AG04450 (cell line): ENCODE results near the gene TMEM263. TPM values are rescaled to one million over a fixed set of nuclear protein-coding genes. Genes with fewer than 3 reads are reported as not detected.
A peak's percentile ranks its signal among the peaks of the same experiment; 100 is the strongest.

ENCODE experiments used
- CTCF ChIA-PET: fragments of 300-600, 350-600 bp; formaldehyde crosslinking; extraction: SDS; loops from one replicate; lab custom pipeline; 2022; ENCODE audit warnings: antibody characterized with exemption, inconsistent platforms; lab: Charles Lee
- POLR2A ChIA-PET: fragments of 350-600 bp; formaldehyde crosslinking; extraction: SDS; loops from one replicate; lab custom pipeline; 2021; ENCODE audit warnings: antibody characterized with exemption, inconsistent platforms; lab: Yijun Ruan, JAX
- DNase-seq: peaks from one replicate; pipeline ENCODE4 v3.0.0-alpha.2; 2011; ENCODE audit warnings: low read depth, low spot score
- H3K27ac ChIP-seq: one replicate; pipeline ENCODE4 v1.5.1; 2012; ENCODE audit warnings: low read depth, low read length, control low read depth
- H3K27me3 ChIP-seq: one replicate; pipeline ENCODE4 v1.6.0; 2012; ENCODE audit warnings: low read length; ENCODE audit not compliant: control insufficient read depth, insufficient read depth
- H3K4me3 ChIP-seq: 2 replicates; pipeline ENCODE4 v1.5.1; 2011; ENCODE audit warnings: mild to moderate bottlenecking, low read depth, low read length, control low read depth
- H3K9me3 ChIP-seq: 2 replicates; pipeline ENCODE4 v1.5.1; 2012; ENCODE audit warnings: low read length; ENCODE audit not compliant: control insufficient read depth, insufficient read depth
- CTCF ChIP-seq: IDR thresholded peaks from 2 replicates; pipeline ENCODE4 v1.5.1; 2011; ENCODE audit warnings: low read depth, low read length, control low read depth, inconsistent platforms
- polyA plus RNA-seq: library from polyadenylated mRNA; depleted of rRNA; stranded (reverse); fragments of >200 nt; gene quantifications from 2 replicates; pipeline ENCODE4 v1.2.3, GENCODE V29; 2011

The TMEM263 gene
- polyA plus RNA-seq, 1 experiment: 118 TPM

DNA sequence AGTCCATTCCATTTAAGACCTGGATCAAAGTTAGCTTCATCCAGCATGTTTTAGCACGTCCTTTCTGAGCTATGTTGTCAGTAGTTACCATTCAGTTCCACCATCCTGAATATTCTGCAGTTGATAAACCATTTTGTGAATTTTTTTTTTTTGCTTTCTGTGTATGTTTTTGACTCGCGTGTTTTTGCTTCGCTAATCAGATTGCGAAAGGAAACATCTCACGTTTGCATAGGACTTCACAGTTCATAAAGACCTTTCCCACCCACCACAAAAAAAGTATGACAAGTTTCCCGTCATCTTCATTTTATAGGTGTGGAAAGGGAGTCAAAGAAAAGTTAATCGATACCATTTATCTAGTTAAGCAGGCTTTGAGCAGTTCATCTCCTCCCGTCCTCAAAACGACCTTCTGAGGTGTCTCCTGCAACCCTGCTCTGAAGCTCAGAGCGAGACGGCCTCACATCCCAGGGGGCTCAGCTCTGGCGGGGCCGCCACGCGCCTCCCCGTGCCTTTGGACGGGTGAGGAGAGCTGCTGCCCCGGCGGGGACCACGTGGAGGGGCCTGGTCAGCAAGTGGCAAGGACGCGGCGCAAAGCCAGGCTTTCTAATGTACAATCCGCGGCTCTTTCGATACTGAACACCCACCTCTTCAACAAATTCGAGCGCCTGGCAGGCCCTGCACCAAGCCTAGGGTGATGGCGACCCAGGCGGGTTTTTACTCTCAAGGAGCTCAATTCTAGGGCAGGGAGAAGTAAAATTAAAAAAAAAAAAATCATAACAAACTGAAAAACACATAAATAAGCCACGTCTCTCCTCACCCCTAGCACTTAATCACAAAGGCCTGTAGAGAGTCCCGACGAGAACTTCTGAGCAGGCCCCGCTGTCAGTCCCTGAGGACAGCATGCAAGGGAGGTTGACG lies 988 bp upstream of the TMEM263 start:
- Histone ChIP-seq H3K4me3 (peak overlapping the region; percentile 76), H3K9me3 (peaks cover 3% of the 10 kb centered on the region; the same call in 1 of the 2 replicates), H3K27ac (peak overlapping the region; percentile 87), H3K27me3 (no peaks in the 10 kb centered on the region)
- POLR2A ChIA-PET: interaction anchor here (0.6 to 2.3 kb wide), 15 partner anchors 13 to 708 kb away, joined by 3 to 44 read pairs (median 5); partner anchors contain the start of gene MTERF2
- CTCF ChIA-PET: interaction anchor here (0.7 to 2.6 kb wide), 2 partner anchors 52 to 137 kb away, joined by 3 to 15 read pairs; no protein-coding TSS in a partner anchor
- no peak for TF ChIP-seq CTCF
- no peak for DNase-seq

GRCh38 chr12:106956048-106956578 lies 406 bp downstream of the TMEM263 start:
- peak; percentile 11 for DNase-seq
- Histone ChIP-seq H3K27me3 (no peaks in the 10 kb centered on the region), H3K27ac (peak overlapping the region; percentile 94), H3K4me3 (peak overlapping the region; percentile 76), H3K9me3 (peaks cover 3% of the 10 kb centered on the region; the same call in 1 of the 2 replicates)
- POLR2A ChIA-PET: interaction anchor here (0.6 to 2.3 kb wide), 30 partner anchors 8 to 709 kb away, joined by 3 to 44 read pairs (median 4); partner anchors contain the start of genes CRY1, MTERF2, POLR3B and RIC8B
- CTCF ChIA-PET: interaction anchor here (0.9 to 2.6 kb wide), 5 partner anchors 34 to 599 kb away, joined by 3 to 15 read pairs (median 3); partner anchors contain the start of gene POLR3B
- no peak for TF ChIP-seq CTCF

- TF ChIP-seq CTCF: no peak
- Histone ChIP-seq H3K9me3 (peaks cover 3% of the 10 kb centered on the region; the same call in 1 of the 2 replicates), H3K27ac (no peak overlapping the region), H3K4me3 (peak overlapping the region; percentile 76), H3K27me3 (no peaks in the 10 kb centered on the region)
- POLR2A ChIA-PET: no interaction called here
- CTCF ChIA-PET: interaction anchor here (0.5 to 1.0 kb wide), 3 partner anchors 134 to 718 kb away, joined by 3 to 5 read pairs (median 4); partner anchors contain the start of gene POLR3B
- DNase-seq: no peak
These were observed 1.9 kb downstream of the TMEM263 start for GRCh38 chr12:106957583-106957982.

DNA sequence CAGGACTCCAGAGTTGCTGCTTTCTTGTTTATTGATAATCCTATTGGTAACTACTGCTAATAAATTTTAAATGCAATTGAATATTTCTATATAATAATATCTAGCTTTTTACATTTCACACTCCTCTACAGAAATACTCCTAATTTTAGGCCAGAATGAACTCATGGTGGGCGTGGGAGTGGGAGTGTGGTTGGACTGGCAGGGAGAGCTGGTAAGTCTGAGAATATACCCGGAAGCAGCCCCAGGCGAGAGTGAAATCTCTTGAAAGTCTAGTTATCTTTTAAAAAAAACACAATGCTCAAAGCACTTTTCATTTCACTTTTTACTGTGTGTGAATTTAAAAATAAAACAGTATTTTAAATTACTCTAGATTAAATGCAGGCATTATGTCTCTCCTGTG lies 4.7 kb downstream of the TMEM263 start:
- Histone ChIP-seq H3K4me3 (no peak overlapping the region), H3K9me3 (no peaks in the 10 kb centered on the region), H3K27me3 (no peaks in the 10 kb centered on the region), H3K27ac (no peak overlapping the region)
- no peak for TF ChIP-seq CTCF
- POLR2A ChIA-PET: interaction anchor here (1.0 kb wide), 1 partner anchor 154 kb away, joined by 5 read pairs; no protein-coding TSS in a partner anchor
- CTCF ChIA-PET: interaction anchor here (1.0 to 1.1 kb wide), 2 partner anchors 144 to 238 kb away, joined by 3 to 4 read pairs; no protein-coding TSS in a partner anchor
- DNase-seq: no peak
